Kidney tubule cell (primary cell): ENCODE data around the gene ATXN1L.
"Not testable (repeated sequence)": the region's sequence is repeated elsewhere in the genome, so short reads cannot be mapped to it uniquely, and the experiment has no call there.

Experiments used
- DNase-seq: peaks from one replicate; pipeline ENCODE4 v3.0.0-alpha.2; 2018; ENCODE audit warnings: low spot score

ATXN1L gene

DNA sequence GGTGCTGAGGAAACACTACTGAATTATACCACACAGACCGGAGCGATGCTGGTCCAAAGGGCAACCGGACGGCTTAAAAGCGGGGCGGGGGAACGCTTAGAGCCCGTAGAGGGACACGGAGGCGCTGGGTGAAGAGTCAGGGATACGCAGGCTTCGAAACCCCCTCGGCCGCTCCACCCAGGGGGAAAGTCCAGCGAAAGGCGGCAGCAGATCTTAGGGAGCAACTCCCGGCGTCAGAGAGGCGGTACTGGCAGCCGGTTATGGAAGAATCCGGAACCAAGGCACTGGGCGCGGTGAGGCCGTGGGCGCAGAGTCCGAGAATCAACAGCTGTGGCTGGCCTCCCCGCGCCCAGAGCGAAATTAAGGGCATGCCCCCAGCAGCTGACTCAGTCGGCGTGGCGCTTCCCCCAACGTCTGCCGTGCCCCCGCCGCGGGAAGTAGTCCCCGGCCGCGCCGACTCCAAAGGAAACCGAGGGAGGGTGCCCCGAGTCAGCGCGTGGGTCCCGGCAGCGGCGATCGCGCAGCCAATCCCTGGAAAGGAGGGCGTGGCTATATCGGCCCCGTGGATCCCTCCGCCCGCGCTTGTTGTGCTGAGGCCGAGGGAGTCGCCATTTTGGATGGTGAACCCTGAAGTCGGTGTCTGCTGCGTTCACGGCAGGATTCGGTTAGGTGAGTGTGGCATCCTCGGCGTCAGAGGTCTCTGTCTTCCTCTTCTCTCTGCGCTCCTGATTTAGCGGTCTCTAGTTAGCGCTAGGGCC, 49.3 kb downstream of the ATXN1L start, which contains the start of gene IST1:
Gene IST1 (plus strand): TSS at position 611 of the 758 bp plus-strand sequence. CDS start 20,110 bp downstream, outside the sequence.
- DNase-seq = peak; percentile 99

- DNase-seq = peak; percentile 62
Measured at GRCh38 chr16:71895679-71896365, 50.0 kb downstream of the ATXN1L start.

- no peak for DNase-seq
Measured at GRCh38 chr16:71896764-71897368, 51.1 kb downstream of the ATXN1L start.

DNA sequence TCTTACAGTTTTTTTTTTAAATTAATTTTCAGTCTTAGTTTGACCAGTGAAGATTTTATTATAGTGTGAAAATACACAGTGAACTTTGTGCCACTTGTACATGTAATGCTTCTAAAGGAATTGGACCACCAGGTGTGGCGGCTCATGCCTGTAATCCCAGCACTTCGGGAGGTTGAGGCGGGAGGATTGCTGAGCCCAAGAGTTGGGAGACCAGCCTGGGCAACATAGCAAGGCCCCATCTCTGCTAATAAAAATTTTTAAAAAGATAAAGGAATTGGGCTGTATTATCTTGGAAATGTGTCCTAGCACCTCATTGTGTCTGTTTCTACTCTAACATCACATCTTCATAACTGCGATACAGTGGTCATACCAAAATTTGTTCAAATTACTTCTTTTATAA, 53.4 kb downstream of the ATXN1L start:
- DNase-seq = no peak

GRCh38 chr16:71902656-71903365, 57.0 kb downstream of the ATXN1L start:
- no peak for DNase-seq

DNA sequence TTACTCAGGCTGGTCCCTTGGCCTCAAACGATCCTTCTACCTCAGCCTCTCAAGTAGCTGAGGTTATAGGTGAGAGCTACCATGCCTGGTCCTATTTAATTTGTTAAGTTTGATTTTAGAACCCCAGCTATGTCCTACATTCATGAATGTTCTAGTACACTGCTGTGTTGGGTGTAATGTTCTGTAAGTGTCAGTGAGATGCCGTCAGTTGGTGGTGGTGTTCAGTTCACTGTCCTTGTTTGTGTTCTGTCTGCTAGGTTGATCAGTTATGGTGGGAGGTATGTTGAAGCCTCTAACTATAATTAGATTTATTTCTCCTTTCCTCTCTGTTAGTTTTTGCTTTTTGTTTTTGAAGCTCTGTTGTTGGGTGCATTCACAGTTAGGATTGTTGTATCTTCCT, 57.8 kb downstream of the ATXN1L start:
- DNase-seq = no peak

DNA sequence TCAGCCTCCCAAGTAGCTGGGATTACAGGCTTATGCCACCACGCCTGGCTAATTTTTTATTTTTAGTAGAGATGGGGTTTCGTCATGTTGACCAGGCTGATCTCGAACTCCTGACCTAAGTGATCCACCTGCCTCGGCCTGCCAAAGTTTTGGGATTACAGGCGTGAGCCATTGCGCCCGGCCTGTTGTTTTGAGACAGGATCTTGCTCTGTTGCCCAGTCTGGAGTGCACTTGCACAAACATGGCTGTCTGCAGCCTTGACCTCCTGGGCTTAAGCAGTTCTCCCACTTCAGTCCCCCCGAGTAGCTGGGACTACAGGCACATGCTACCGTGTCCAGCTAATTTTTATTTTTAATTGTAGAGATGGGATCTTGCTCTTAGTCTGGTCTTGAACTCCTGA, 58.5 kb downstream of the ATXN1L start:
- DNase-seq = no peak

- DNase-seq = not testable (repeated sequence)
Measured at GRCh38 chr16:71905765-71906164, 60.0 kb downstream of the ATXN1L start.
